GM19238 (cell line): ENCODE data around the gene RHOT2.

Experiments
- DNase-seq: peaks from one replicate; pipeline ENCODE4 v3.0.0; 2011; ENCODE audit warnings: low spot score; ENCODE audit not compliant: insufficient read length

The RHOT2 gene

DNA sequence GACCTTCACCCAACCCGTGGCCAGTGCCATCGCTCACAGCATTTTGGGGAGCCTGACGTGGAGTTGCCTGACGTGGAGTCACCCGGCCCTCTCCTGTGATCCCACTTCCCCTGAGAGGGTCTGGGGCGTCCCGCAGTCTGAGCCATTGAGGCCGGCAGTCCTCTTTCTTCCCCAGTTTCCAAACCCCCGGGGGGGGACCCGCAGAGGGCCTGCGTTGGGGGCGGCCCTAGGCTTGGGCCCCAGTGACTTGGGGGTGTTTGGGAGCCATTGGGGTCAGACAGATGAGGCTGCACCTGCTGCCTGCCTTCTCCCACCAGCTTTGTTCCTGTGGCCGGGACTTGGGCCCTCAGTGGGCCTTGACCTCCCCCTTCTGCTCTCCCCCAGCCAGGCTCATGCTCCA lies 1.7 kb downstream of the RHOT2 start:
- no peak for DNase-seq

DNA sequence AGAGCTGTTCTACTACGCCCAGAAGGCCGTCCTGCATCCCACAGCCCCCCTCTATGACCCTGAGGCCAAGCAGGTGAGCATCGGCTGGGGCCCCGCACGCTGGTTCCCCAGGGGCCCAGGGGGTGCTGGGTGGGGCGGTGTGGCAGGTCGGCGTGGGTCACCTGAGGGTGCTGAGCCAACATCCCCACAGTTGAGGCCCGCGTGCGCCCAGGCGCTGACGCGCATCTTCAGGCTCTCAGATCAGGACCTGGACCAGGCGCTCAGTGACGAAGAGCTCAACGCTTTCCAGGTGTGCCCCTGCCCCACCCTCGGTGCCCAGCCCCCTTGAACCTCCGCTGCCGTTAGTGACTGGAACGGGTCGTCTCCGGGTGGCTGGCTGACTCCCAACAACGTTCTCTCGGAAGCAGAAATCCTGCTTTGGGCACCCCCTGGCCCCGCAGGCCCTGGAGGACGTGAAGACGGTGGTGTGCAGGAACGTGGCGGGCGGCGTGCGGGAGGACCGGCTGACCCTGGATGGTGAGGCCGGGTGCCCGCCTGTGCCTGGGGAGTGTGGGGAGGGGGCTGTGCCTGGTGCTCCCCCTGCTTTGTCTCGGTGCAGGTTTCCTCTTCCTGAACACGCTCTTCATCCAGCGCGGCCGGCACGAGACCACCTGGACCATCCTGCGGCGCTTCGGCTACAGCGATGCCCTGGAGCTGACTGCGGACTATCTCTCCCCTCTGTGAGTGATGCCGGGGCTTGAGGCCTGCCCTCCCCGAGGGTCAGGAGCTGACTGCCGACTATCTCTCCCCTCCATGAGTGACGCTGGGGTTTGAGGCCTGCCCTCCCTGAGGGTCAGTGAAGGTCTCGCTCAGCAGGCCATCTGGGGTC lies 2.8 kb downstream of the RHOT2 start:
- DNase-seq: no peak

DNA sequence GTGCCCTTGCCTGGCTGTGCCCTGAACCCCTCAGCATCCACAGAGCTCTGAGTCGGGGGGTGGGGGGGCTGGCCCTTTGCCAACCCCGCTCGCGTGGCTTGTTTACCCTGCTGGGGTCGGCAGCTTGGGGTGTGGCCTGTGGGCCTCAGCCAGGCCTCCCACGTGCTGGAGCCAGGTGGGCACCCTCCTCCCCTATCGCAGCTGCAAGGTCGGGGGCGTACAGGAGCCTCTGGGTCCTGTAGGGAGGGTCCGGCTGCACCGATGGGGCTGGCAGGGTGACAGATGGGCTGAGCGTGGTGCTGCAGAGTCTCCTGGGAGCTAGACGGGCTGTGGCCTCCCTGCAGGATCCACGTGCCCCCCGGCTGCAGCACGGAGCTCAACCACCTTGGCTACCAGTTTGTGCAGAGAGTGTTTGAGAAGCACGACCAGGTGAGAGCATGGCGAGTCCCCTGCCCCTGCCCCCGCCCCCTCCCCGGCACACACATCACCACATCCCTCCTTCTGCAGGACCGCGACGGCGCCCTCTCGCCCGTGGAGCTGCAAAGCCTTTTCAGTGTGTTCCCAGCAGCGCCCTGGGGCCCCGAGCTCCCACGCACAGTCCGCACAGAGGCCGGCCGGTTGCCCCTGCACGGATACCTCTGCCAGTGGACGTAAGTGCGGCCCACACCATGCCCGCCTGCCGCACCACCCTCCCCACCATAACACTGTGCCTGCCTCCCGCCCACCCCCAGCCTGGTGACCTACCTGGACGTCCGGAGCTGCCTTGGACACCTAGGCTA lies 3.6 kb downstream of the RHOT2 start:
- DNase-seq: no peak

DNA sequence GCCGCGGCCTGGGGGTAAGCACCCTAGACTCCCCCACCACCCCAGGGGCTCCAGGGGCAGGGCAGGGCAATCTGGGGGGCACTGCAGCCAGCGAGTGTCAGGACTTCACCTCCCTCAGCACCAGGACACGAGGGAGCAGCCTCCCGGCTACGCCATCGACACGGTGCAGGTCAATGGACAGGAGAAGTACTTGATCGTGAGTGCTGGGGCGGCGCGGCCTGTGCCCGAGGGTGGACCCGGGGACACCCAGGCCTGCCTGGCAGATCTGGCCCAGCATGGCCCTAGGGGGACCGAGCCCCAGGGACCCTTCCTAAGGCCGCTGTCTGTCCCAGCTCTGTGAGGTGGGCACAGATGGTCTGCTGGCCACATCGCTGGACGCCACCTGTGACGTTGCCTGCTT lies 4.4 kb downstream of the RHOT2 start:
- DNase-seq: no peak

DNA sequence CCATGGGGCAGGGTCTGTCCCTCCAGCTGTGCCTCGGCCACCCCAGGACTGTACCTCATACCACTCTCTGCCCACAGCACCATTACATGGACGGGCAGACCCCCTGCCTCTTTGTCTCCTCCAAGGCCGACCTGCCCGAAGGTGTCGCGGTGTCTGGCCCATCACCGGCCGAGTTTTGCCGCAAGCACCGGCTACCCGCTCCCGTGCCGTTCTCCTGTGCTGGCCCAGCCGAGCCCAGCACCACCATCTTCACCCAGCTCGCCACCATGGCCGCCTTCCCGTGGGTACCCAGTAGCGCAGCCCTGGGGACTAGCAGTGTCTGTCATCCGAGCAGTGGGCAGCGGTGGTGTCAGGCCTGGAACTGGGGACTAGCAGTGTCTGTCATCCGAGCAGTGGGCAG lies 4.9 kb downstream of the RHOT2 start:
- DNase-seq: no peak

DNA sequence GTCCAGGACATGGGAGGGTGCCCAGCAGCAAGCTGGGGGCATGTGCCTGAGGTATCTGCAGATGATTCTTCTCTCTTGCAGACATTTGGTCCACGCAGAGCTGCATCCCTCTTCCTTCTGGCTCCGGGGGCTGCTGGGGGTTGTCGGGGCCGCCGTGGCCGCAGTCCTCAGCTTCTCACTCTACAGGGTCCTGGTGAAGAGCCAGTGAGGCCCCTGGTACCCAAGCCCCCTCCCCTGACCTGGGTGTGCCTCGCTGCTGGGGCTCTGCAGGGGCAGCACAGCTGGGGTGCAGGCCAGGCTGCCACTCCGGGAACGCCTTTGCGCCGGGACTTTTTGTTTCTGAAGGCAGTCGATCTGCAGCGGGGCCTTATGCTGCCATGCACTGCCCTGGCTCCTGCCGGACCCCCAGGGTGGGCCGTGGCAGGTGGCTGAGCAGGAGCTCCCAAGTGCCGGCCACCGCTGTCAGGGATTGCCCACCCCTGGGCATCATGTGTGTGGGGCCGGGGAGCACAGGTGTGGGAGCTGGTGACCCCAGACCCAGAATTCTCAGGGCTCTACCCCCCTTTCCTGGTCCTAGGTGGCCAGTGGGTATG lies 5.6 kb downstream of the RHOT2 start:
- DNase-seq: no peak

DNA sequence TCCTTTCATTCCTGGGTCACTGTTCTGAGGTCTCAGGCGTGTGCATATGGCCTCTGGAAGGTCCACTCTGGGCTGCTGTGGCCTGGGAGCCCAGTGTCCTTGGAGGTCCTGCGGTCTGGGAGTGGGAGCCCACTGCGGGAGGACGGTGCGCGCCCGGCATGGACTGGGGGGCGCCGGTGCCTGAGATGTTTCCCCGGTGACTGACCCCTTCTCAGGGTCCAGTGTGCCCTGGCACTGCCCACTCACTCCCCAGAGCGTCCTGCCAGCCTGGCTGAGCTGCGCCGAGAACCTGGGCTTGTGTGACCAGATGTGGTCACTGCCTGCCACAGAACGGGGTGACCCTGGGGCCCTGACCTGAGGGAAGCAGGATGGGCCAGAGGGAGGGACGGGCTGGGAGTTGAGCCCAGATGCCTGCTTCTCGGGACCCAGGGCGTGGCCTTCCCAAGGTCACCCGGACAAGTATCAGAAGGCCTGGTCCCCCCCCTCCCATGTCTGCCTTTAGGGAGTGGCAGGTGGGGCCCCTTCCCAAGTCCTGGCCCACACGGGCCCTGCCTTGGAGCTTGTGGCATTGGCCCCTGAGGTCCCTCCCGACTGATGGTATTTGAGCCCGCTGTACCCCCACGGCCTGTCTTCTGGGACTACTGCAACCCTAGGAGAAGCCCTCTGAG lies 6.4 kb downstream of the RHOT2 start:
- DNase-seq: no peak

DNA sequence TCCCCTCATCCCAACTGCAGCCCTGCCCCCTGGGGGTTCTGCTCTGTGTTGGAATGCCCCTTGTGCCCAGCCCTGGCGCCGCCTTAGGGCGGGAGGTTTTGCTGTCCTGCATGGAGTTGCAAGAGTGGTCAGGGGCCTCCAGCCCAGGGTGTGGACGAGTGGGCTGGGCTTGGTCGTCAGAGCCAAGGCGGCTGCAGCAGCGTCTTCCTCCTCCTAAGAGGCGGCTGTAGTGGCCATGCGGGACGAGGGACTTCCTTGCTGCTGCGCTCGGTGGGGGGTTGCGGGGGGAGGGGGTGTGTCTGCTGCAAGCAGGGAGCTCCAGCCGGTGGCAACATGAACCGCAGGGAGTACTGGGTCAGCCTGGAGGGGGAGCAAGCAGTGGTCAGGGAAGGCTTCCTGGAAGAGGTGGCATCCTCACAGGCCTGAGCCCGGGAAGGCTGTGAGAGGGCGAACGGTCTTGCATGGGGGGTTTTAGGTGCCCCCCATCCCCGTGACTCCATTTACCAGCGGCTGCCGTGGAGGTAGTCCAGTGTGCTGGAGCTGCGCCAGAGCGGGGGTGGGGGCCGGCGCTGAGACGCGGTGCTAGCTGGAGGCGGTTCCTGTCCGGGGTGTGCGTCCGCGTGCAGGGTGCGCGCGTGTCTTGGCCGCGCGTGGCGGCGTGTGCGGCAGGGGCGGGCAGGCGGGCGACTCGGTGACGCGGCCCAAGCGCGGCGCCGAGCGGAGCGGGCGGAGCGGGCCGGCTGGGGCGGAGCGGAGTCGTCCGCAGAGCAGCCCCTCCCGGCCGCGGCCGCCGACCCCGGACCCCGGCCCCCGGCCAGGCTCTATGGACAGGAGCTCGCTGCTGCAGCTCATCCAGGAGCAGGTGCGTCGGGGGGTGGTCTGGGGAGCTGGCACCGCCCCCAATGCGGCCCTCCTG lies 7.3 kb downstream of the RHOT2 start, which contains the start of gene RHBDL1:
RHBDL1 (plus strand) TSS at position 704 of the 916 bp plus-strand sequence; CDS start at position 824, 120 bp downstream.
- DNase-seq: no peak

DNA sequence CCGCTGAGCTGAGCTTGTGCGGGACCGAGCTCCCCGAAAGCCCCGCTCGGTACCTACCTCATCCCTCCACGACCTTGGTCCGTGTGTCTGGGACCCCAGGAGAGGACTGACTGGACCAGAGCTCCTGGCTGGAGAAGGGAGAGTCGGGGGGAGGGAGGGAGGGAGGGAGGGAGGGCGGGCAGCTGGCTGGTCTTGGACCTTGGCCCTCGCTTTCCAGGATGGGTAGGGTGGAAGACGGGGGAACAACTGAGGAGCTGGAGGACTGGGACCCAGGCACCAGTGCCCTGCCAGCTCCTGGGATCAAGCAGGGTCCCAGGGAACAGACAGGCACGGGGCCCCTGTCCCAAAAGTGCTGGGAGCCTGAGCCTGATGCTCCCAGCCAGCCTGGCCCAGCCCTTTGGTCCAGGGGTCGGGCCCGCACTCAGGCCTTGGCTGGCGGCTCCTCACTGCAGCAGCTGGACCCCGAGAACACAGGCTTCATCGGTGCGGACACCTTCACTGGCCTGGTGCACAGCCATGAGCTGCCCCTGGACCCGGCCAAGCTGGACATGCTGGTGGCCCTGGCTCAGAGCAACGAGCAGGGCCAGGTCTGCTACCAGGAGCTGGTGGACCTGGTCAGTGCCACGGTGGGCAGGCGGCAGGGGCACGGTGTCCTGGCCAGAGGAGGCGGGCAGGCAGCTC lies 8.1 kb downstream of the RHOT2 start:
- DNase-seq: no peak

DNA sequence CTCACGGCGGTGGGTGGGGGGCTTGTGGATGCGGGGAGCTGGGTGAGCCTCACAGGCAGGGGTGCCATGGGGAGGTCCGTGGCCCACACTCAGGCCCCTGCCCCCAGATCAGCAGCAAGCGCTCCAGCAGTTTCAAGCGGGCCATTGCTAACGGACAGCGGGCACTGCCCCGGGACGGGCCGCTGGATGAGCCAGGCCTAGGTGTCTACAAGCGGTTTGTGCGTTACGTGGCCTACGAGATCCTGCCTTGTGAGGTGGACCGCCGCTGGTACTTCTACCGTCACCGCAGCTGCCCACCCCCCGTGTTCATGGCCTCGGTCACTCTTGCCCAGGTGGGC lies 8.6 kb downstream of the RHOT2 start:
- no peak for DNase-seq

DNA sequence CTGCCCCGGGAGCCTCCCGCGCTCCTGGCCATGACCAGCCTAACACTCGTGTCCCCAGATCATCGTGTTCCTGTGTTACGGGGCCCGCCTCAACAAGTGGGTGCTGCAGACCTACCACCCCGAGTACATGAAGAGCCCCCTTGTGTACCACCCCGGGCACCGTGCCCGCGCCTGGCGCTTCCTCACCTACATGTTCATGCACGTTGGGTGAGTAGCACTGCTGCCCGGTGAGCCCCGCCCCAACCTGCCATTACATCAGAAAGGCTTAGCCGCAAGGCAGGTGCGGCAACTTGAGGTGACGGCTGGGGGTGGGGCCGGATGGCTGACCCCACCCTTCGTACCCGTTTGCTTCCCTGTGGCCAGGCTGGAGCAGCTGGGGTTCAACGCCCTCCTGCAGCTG lies 9.0 kb downstream of the RHOT2 start:
- no peak for DNase-seq

DNA sequence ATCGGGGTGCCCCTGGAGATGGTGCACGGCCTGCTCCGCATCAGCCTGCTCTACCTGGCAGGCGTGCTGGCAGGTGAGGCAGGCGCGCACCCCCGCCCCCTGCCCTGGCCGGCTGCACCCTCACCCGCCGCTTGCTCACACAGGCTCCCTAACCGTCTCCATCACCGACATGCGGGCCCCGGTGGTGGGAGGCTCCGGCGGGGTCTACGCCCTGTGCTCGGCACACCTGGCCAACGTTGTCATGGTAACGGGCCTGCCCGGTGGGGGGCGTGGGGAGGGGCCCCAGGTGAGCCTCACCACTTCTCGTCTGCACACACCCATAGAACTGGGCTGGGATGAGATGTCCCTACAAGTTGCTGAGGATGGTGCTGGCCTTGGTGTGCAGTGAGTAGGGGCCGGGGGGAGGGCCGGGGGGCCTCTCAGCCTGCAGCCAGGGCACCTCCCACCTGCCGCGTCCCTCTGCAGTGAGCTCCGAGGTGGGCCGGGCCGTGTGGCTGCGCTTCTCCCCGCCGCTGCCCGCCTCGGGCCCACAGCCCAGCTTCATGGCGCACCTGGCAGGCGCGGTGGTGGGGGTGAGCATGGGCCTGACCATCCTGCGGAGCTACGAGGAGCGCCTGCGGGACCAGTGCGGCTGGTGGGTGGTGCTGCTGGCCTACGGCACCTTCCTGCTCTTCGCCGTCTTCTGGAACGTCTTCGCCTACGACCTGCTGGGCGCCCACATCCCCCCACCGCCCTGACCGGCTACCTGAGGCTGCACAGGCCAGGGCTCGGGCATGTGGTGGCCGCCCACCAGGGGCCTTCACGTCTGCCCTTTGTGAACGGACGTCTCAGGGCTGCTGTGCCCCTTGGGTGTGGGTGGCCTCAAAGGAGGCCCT lies 9.6 kb downstream of the RHOT2 start:
- no peak for DNase-seq

DNA sequence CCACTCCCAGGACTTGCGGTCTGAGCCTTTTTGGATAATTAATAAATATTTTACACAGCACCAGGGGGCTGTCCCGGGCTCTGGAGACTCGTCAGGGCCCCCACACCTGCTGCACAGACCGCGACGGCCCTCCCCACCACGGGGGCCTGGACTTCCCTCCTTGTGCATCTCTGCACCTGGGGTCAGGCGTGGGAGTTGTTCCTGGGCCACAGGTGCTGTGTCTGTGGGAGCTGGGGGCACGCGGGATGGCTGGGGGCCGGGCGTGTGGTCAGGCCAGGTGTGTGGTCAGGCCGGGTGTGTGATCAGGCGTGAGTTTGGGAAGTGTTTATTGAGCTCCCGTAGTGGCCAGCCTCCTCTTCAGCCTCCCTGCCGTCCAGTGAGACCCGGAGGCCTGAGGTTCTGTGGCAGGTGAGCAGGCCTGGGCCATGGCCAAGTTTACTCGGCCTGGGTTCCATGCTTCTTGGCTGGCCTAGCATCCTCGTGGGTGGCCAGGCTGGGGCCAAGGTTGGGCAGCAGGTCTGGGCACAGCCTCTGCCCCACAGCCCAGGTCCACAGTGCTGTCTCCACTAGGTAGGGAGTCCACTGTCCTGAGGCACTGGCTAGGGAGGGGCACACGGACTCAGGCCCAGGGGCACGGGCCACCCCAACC lies 10.4 kb downstream of the RHOT2 start:
- DNase-seq: no peak

DNA sequence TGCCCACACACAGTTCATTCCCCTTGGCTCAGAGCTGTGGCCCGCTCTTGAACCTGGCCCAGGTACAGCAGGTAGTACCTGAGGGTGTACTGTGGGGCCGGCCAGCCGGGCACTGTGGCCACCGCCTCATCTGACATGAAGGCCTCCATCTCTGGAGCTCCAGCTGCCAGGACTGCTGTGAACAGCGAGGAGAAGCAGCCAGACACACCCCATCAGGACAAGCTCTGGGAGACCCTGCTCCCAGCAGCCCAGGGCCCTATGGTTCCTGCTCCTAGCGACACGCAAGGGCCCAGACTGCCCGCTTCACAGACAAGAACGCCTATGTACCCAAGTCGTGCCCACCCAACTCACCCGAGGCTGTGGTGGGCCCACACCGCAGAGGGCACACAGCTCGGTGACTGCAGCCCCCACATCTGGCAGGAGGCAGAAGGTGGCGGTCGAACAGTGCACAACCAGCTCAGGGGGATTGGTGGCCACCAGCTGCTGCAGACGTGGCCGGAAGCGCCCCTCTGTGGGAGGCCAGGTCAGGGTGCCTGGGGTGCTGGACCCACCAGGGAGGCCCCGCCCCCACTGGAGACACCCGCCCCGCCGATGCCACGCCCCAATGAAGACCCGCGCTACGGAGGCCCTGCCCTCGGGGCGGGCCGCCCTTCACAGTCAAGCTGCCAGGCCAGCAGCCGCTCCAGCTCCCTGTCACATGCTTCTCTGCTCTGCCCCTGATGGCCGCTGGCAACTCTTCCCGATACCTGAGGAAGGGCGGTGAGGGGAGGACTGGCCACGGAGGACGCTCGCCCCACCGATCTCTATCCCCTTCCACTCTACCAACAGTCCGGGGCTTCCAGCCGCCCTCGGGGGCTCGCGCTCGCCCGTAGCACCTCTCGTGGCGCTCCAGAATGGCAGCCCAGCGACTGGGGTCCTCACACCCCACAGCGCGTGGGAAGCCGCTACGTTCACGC lies 11.2 kb downstream of the RHOT2 start:
- no peak for DNase-seq

DNA sequence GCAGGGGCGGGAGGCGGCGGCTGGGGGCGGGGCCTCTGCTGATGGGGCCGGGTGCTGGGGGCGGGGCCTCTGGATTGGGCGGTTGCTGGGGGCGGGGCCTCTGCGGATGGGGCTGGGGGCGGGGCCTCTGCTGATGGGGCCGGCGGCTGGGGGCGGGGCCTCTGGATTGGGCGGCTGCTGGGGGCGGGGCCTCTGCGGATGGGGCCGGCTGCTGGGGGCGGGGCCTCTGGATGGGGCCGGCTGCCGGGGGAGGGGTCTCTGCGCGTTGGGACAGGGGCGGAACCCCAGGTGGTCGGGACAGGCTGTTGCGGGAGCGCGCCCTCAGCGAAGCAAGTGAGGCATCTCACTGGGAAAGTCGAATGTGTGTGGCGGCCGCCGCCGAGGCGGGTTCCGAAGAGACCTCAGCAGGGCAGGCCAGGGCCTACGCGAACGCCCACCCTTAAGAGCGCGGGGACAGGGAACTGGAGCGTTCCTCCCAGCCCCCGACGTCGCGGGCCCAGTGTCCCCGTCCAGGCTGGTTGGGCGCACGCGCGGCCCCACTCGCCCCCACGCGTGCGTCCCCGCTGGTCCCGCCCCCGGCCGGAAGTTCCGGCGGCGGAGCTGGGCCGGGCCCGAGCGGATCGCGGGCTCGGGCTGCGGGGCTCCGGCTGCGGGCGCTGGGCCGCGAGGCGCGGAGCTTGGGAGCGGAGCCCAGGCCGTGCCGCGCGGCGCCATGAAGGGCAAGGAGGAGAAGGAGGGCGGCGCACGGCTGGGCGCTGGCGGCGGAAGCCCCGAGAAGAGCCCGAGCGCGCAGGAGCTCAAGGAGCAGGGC lies 12.1 kb downstream of the RHOT2 start, which contains the start of gene STUB1:
STUB1 (plus strand) TSS at position 597 of the 811 bp plus-strand sequence; CDS start at position 713, 116 bp downstream.
- peak; percentile 89 for DNase-seq

DNA sequence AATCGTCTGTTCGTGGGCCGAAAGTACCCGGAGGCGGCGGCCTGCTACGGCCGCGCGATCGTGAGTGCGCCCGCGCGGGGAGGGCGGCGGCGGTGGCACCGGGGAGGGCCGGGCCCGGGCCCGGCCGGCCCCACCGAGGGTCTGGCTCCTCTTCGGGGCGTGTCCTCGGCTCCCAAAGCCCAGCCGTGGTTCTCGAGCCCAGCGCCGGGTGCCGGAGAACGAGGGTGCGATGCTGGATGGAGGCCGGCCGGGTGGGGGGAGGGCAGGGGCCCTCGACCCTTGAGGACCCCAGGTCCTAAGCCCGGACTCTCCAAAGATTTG lies 12.7 kb downstream of the RHOT2 start:
- no peak for DNase-seq
